GM23338 (cell line): ENCODE results near the gene SUCLG2. TPM values are rescaled to one million over a fixed set of nuclear protein-coding genes. Genes with fewer than 3 reads are reported as not detected.

Experiments
- ATAC-seq: fragments of 200-7000 bp; cut with Tn5 transposase; 3 replicates; pipeline ENCODE4 v1.9.1; 2020
- DNase-seq: peaks from one replicate; pipeline ENCODE4 v3.0.0-alpha.2; 2015; ENCODE audit warnings: low spot score
- H2AFZ ChIP-seq: fragments of 200-600 bp; sonication (generic); 2 replicates; pipeline ENCODE4 v1.8.0; 2016; ENCODE audit warnings: antibody characterized with exemption, mild to moderate bottlenecking, moderate library complexity
- H3F3A ChIP-seq: fragments of 200-600 bp; sonication (generic); replicated peaks from 2 replicates; pipeline ENCODE4 v1.8.0; 2017; ENCODE audit warnings: antibody characterized with exemption, mixed run types, low read depth
- H3K27ac ChIP-seq: fragments of 200-600 bp; sonication (generic); 2 replicates; pipeline ENCODE4 v1.6.1; 2016; ENCODE audit warnings: low read depth
- H3K27me3 ChIP-seq: fragments of 200-600 bp; sonication (generic); 2 replicates; pipeline ENCODE4 v1.8.0; 2016; ENCODE audit warnings: mild to moderate bottlenecking, mixed run types, moderate library complexity; ENCODE audit not compliant: insufficient read depth
- H3K36me3 ChIP-seq: fragments of 200-600 bp; sonication (generic); 2 replicates; pipeline ENCODE4 v1.8.0; 2016; ENCODE audit warnings: mild to moderate bottlenecking; ENCODE audit not compliant: insufficient read depth
- H3K4me1 ChIP-seq: fragments of 200-600 bp; sonication (generic); 2 replicates; pipeline ENCODE4 v1.8.0; 2016; ENCODE audit warnings: mild to moderate bottlenecking, moderate library complexity; ENCODE audit not compliant: insufficient read depth
- H3K4me2 ChIP-seq: fragments of 200-600 bp; sonication (generic); 2 replicates; pipeline ENCODE4 v1.7.1; 2017; ENCODE audit warnings: mixed run types
- H3K4me3 ChIP-seq: fragments of 200-600 bp; sonication (generic); 2 replicates; pipeline ENCODE4 v1.6.1; 2016; ENCODE audit warnings: mixed run types
- H3K79me2 ChIP-seq: fragments of 200-600 bp; sonication (generic); replicated peaks from 2 replicates; pipeline ENCODE4 v1.8.0; 2017; ENCODE audit warnings: mild to moderate bottlenecking; ENCODE audit not compliant: insufficient read depth
- H3K9me2 ChIP-seq: fragments of 200-600 bp; sonication (generic); 2 replicates; pipeline ENCODE4 v1.8.0; 2017; ENCODE audit not compliant: insufficient read depth
- H4K20me1 ChIP-seq: fragments of 200-600 bp; sonication (generic); replicated peaks from 2 replicates; pipeline ENCODE4 v1.8.0; 2017; ENCODE audit warnings: mild to moderate bottlenecking; ENCODE audit not compliant: insufficient read depth
- H3K27ac Mint-ChIP-seq: 2 replicates; pipeline ENCODE4 v1.8.0; 2020; ENCODE audit warnings: inconsistent platforms, mild to moderate bottlenecking, moderate library complexity, mixed read lengths
- H3K27me3 Mint-ChIP-seq: 3 replicates; pipeline ENCODE4 v1.8.0; 2022; ENCODE audit warnings: low read depth, mild to moderate bottlenecking, moderate library complexity, mixed read lengths, inconsistent platforms; ENCODE audit not compliant: insufficient read depth, poor library complexity
- H3K36me3 Mint-ChIP-seq: 3 replicates; pipeline ENCODE4 v1.8.0; 2021; ENCODE audit warnings: low read depth, mild to moderate bottlenecking, inconsistent platforms, moderate library complexity, mixed read lengths
- H3K4me1 Mint-ChIP-seq: 3 replicates; pipeline ENCODE4 v1.8.0; 2020; ENCODE audit warnings: mild to moderate bottlenecking, inconsistent platforms, mixed read lengths
- H3K4me3 Mint-ChIP-seq: 3 replicates; pipeline ENCODE4 v1.8.0; 2021; ENCODE audit warnings: moderate library complexity, mild to moderate bottlenecking, inconsistent platforms, mixed read lengths
- H3K9me3 Mint-ChIP-seq: 3 replicates; pipeline ENCODE4 v1.8.0; 2020; ENCODE audit warnings: moderate library complexity, mild to moderate bottlenecking, inconsistent platforms, mixed read lengths
- CREB1 ChIP-seq: fragments of 250-450 bp; sonication (Bioruptor Pico); IDR thresholded peaks from 2 replicates; pipeline ENCODE4 v1.5.0; 2020; ENCODE audit warnings: low read depth, mild to moderate bottlenecking, moderate library complexity
- CTCF ChIP-seq, 2 experiments: fragments of 200-600 bp in 1 of 2; sonication (generic) in 1 of 2; conservative IDR thresholded peaks; 2 replicates each; pipeline versions ENCODE4 v1.5.1 to v1.6.1; 2016 to 2017; ENCODE audit warnings: antibody characterized with exemption in 2 of 2, low read depth in 2 of 2, mild to moderate bottlenecking in 2 of 2, moderate library complexity in 1 of 2
- EZH2 ChIP-seq: fragments of 200-600 bp; sonication (generic); IDR thresholded peaks from one replicate; pipeline ENCODE4 v1.8.0; 2017; ENCODE audit warnings: antibody characterized with exemption, mild to moderate bottlenecking, low read depth; ENCODE audit not compliant: unreplicated experiment
- EZH2phosphoT487 ChIP-seq: fragments of 200-600 bp; sonication (generic); IDR thresholded peaks from one replicate; pipeline ENCODE4 v1.8.1; 2018; ENCODE audit warnings: antibody characterized with exemption; ENCODE audit not compliant: unreplicated experiment
- JUNB ChIP-seq: IDR thresholded peaks from one replicate; pipeline ENCODE4 v1.6.1; 2016; ENCODE audit warnings: antibody characterized with exemption; ENCODE audit not compliant: unreplicated experiment
- POLR2AphosphoS5 ChIP-seq: IDR thresholded peaks from 2 replicates; pipeline ENCODE4 v1.6.1; 2016; ENCODE audit warnings: antibody characterized with exemption, low read depth
- STAT1 ChIP-seq: IDR thresholded peaks from one replicate; pipeline ENCODE4 v1.6.1; 2016; ENCODE audit warnings: antibody characterized with exemption; ENCODE audit not compliant: unreplicated experiment
- ZNF331 ChIP-seq: fragments of 250-450 bp; sonication (Bioruptor Pico); IDR thresholded peaks from 2 replicates; pipeline ENCODE4 v1.5.0; 2020; ENCODE audit warnings: low read depth, mild to moderate bottlenecking, moderate library complexity
- ZNF462 ChIP-seq: fragments of 250-450 bp; sonication (Bioruptor Pico); IDR thresholded peaks from 2 replicates; pipeline ENCODE4 v1.5.0; 2020; ENCODE audit warnings: mild to moderate bottlenecking, moderate library complexity
- polyA plus RNA-seq: library from polyadenylated mRNA; unstranded; fragments of >200 nt; fragmentation: Nextera tagmentation; extraction: Ambion mirVana; gene quantifications from 2 replicates; pipeline ENCODE4 v1.2.1, GENCODE V29; 2016
- total RNA-seq: library from RNA; depleted of rRNA; stranded (reverse); fragments of >200 nt; shearing (Covaris generic); gene quantifications from 2 replicates; pipeline ENCODE4 v1.2.3, GENCODE V29; 2014

The SUCLG2 gene
- total and polyA plus RNA-seq, 2 experiments from 2014 or later, result 29.3 to 39.0 TPM

DNA sequence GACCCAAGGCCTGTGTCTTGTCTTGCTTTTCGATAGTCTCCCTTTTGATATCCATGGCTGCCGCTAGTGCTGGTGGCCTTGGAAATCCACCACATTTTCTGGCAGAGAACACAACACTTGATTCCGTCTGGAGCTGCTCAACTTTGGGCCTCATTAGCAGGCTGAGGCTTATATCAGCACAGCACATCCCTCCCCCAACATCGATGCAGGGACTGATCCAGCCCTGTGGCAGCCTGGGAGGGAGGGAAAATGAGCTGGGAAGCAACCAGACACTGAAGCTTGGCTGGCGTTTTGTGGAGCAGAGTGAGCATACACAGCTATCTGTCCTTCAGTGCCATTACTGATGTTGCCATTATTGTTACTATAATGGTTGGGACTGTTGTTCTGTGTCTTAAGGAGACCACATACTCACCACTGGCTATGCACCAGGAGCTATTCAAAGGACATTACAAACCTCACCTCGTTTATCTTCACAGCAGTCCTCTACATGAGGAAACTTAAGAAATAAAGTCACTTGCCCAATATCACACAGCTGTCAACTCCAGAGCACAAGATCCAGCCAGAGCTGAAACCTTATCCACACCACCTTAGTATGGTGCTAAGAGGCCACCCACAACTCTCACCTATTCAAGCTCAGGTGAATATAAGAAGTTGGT lies 102.9 kb downstream of the SUCLG2 start:
- Mint-ChIP-seq H3K4me3 (no peak overlapping the region), H3K9me3 (no peaks in the 10 kb centered on the region), H3K27ac (no peak overlapping the region), H3K27me3 (no peaks in the 10 kb centered on the region), H3K4me1 (no peaks in the 10 kb centered on the region), H3K36me3 (peaks cover 3% of the 10 kb centered on the region; the same call in 1 of the 3 replicates)
- Histone ChIP-seq H3K4me1 (0 out of 2 replicates have a peak, but pooled peaks cover 2% of the 10 kb centered on the region), H3K27ac (no peak overlapping the region), H3F3A (no peaks in the 10 kb centered on the region), H4K20me1 (peaks cover 5% of the 10 kb centered on the region; the same call in 1 of the 2 replicates), H3K79me2 (no peaks in the 10 kb centered on the region), H3K4me2 (no peak overlapping the region), H2AFZ (no peak overlapping the region), H3K9me2 (no peaks in the 10 kb centered on the region), H3K36me3 (no peaks in the 10 kb centered on the region), H3K27me3 (no peaks in the 10 kb centered on the region), H3K4me3 (no peak overlapping the region)
- no peak for ATAC-seq
- no peak for TF ChIP-seq JUNB
- no peak for TF ChIP-seq CTCF (conservative IDR thresholded peaks at IDR 0.05; ENCODE audit: low read depth in 2 of 2)
- no peak for TF ChIP-seq CREB1
- TF ChIP-seq ZNF331 (CRISPR knock-in tag), result no peak
- no peak for DNase-seq

DNA sequence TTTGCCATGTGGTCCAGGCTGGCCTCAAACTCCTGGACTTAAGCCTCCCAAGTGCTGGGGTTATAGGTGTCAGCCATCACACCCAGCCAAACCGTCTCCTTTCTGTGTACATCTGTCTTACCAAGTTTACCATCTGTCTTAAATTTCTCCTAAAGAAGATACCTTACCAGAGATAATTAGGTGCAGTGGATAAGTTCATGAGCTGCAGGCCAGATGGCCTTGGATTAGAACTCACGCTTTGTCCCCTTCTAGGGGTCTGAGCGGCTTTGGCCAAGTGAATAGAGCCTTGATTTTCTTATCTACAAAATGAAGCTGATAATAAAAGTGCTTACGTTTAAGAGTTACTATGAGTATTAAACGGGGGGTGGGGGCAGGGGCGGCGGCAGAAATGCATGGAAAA lies 103.9 kb downstream of the SUCLG2 start:
- no peak for DNase-seq
- Mint-ChIP-seq H3K27ac (no peak overlapping the region), H3K36me3 (peaks cover 3% of the 10 kb centered on the region; the same call in 1 of the 3 replicates), H3K4me1 (no peaks in the 10 kb centered on the region), H3K4me3 (no peak overlapping the region), H3K9me3 (no peaks in the 10 kb centered on the region), H3K27me3 (no peaks in the 10 kb centered on the region)
- H3K4me1 ChIP-seq, result 0 out of 2 replicates have a peak, but pooled peaks cover 2% of the 10 kb centered on the region
- H3K27ac ChIP-seq, result no peak overlapping the region
- no peaks in the 10 kb centered on the region for H3K36me3 ChIP-seq
- peaks cover 5% of the 10 kb centered on the region; the same call in 1 of the 2 replicates for H4K20me1 ChIP-seq
- H3F3A ChIP-seq, result no peaks in the 10 kb centered on the region
- H3K4me3 ChIP-seq, result no peak overlapping the region
- no peak overlapping the region for H2AFZ ChIP-seq
- no peaks in the 10 kb centered on the region for H3K9me2 ChIP-seq
- no peak overlapping the region for H3K4me2 ChIP-seq
- no peak for ATAC-seq
- TF ChIP-seq ZNF462 (CRISPR knock-in tag) (no peak), EZH2phosphoT487 (no peak), STAT1 (no peak), CTCF (conservative IDR thresholded peaks at IDR 0.05; ENCODE audit: low read depth in 2 of 2) (no peak), CREB1 (no peak), EZH2 (no peak), POLR2AphosphoS5 (no peak), ZNF331 (CRISPR knock-in tag) (no peak)
- no peaks in the 10 kb centered on the region for H3K79me2 ChIP-seq
- H3K27me3 ChIP-seq, result no peaks in the 10 kb centered on the region
